Hippocampal formation (tissue), 2 donors: ENCODE measurements around the gene ZNF763.
"Not testable (repeated sequence)": the region's sequence is repeated elsewhere in the genome, so short reads cannot be mapped to it uniquely, and the experiment has no call there.

ENCODE experiments used
- DNase-seq, 2 donors: peaks; one replicate each; lab custom pipeline; 2025; lab: John Stamatoyannopoulos, UW

The ZNF763 gene

GRCh38 chr19:11971041-11971440, 6.2 kb downstream of the ZNF763 start:
- no peak for DNase-seq

- no peak for DNase-seq
Measured at GRCh38 chr19:11973019-11973810, 8.4 kb downstream of the ZNF763 start.

- no peak for DNase-seq
Measured at GRCh38 chr19:11978492-11979100, 13.8 kb downstream of the ZNF763 start.

GRCh38 chr19:11979527-11979926, 14.7 kb downstream of the ZNF763 start:
- DNase-seq, result no peak

GRCh38 chr19:11982526-11982925, 17.7 kb downstream of the ZNF763 start:
- no peak for DNase-seq

- DNase-seq, result no peak
Measured at GRCh38 chr19:11984986-11985385, 20.1 kb downstream of the ZNF763 start.

GRCh38 chr19:11986754-11987153, 21.9 kb downstream of the ZNF763 start:
- DNase-seq, result no peak

- peak; percentile 86 to 91 for DNase-seq
Measured at GRCh38 chr19:11987405-11988281, 22.8 kb downstream of the ZNF763 start.

GRCh38 chr19:11989112-11989456, 24.2 kb downstream of the ZNF763 start:
- no peak for DNase-seq

- DNase-seq, result not testable (repeated sequence)
Measured at GRCh38 chr19:11991921-11992320, 27.1 kb downstream of the ZNF763 start.

- no peak for DNase-seq
Measured at GRCh38 chr19:11995174-11995573, 30.3 kb downstream of the ZNF763 start.

GRCh38 chr19:12000152-12000981, 35.5 kb downstream of the ZNF763 start:
- DNase-seq, result no peak

GRCh38 chr19:12015015-12015752, 50.3 kb downstream of the ZNF763 start:
- no peak for DNase-seq

GRCh38 chr19:12015753-12016116, 50.9 kb downstream of the ZNF763 start:
- no peak for DNase-seq
